ENCODE results near the gene SLC27A2.
A peak's percentile ranks its signal among the peaks of the same experiment; 100 is the strongest.

The SLC27A2 gene

GRCh38 chr15:50250760-50251394, 68.9 kb downstream of the SLC27A2 start:
- Histone ChIP-seq H3K27ac (ENCODE audit: low read depth, low read length, severe bottlenecking) (no peak overlapping the region), H3K36me3 (ENCODE audit: control insufficient read depth, insufficient read depth, low read length) (no peaks in the 10 kb centered on the region), H3K4me3 (ENCODE audit: extremely low read depth, insufficient read depth, low read length, poor library complexity, severe bottlenecking) (no peak overlapping the region), H3K9me3 (ENCODE audit: control insufficient read depth, low read length) (no peaks in the 10 kb centered on the region), H3K4me1 (ENCODE audit: control insufficient read depth, insufficient read depth, low read length, poor library complexity, severe bottlenecking) (no peaks in the 10 kb centered on the region)
- 91 to 97% methylated on average over 3 to 4 of the region's 6 CpGs for WGBS, 2 experiments (ENCODE audit: insufficient coverage in 2 of 2)

DNA sequence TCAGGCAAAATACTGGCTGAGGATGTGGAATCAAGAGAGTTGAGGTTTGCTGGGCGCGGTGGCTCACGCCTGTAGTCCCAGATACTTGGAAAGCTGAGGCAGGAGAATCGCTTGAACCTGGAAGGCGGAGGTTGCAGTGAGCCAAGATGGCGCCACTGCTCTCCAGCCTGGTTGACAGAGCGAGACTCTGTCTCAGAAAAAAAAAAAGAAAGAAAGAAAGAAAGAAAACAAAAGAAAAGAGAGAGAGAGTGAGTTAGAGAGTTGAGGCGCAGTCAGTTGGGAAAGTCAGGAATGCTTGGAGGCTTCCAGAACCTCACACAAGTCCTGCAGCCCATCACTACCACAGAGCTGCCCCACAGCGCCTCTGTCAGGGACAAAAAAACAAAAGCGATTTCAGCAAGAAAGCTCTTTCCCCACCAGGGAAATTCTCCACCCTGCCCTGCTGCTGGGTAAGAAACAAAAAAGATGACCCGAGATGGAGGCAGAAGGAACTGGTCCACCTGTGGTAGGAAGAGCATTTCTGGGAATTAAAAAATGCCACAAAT, 69.7 kb downstream of the SLC27A2 start:
- WGBS, 2 experiments (ENCODE audit: insufficient coverage in 2 of 2) = 93 to 96% methylated on average over 8 of the region's 11 CpGs
- Histone ChIP-seq H3K4me3 (ENCODE audit: extremely low read depth, insufficient read depth, low read length, poor library complexity, severe bottlenecking) (no peak overlapping the region), H3K36me3 (ENCODE audit: control insufficient read depth, insufficient read depth, low read length) (no peaks in the 10 kb centered on the region), H3K27ac (ENCODE audit: low read depth, low read length, severe bottlenecking) (no peak overlapping the region), H3K4me1 (ENCODE audit: control insufficient read depth, insufficient read depth, low read length, poor library complexity, severe bottlenecking) (no peaks in the 10 kb centered on the region), H3K9me3 (ENCODE audit: control insufficient read depth, low read length) (no peaks in the 10 kb centered on the region)

DNA sequence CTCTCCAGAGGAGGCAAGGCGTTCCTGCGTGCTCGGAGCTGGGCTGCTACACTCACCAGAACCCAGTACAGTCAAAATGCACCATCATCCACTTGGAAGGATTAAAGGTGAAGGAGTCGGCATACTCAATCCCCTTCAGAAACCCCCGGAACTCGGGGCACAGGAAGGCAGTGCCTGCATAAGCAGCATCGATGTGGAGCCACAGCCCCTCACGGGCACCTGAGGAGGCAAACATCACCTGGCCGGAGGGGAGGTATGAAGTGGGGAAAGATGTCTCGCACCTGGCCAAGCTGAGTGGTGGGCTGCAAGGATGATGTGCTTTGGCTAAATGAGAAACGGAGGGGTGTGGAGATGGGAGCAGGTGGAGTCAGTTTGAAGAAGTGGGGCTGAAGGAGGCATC, 70.6 kb downstream of the SLC27A2 start:
- Histone ChIP-seq H3K9me3 (ENCODE audit: control insufficient read depth, low read length) (no peaks in the 10 kb centered on the region), H3K27ac (ENCODE audit: low read depth, low read length, severe bottlenecking) (no peak overlapping the region), H3K4me1 (ENCODE audit: control insufficient read depth, insufficient read depth, low read length, poor library complexity, severe bottlenecking) (no peaks in the 10 kb centered on the region), H3K36me3 (ENCODE audit: control insufficient read depth, insufficient read depth, low read length) (no peaks in the 10 kb centered on the region), H3K4me3 (ENCODE audit: extremely low read depth, insufficient read depth, low read length, poor library complexity, severe bottlenecking) (no peak overlapping the region)
- 86 to 97% methylated on average over 5 to 8 of the region's 11 CpGs for WGBS, 2 experiments (ENCODE audit: insufficient coverage in 2 of 2)

DNA sequence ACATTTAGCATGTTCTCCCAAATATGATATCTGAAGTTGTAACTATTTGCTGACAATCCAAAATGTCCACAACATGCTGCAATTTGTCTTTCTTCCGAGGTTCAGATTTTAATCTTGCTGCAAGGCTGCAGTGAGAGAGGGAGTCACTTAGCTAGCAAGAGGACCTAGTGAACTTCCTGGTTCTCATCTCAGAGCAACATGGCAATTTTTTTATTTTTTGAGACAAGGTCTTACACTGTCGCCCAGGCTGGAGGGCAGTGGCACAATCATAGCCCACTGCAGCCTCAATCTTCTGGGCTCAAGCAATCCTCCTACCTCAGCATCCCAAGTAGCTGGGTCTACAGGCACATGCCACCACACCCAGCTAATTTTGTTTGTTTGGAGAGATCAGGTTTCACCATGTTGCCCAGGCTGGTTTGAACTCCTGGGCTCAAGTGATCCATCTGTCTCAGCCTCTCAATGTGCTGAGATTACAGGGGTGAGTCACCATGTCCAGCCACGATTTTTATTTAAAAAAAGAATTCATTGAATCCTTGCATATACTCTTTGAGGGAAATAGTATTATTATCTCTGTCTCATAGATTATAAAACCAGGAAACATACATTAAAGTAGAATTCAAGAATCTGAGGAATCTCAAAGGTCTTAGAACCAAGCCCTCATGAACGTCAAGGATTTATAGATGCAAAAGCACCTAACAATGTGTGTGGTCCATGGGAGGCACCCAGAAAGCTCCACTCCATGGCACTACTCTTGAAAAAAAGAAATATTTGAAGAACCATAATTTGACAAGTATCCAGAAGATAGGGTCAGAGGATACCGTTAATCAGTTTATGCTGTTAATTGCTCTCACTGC, 74.4 kb downstream of the SLC27A2 start:
- Histone ChIP-seq H3K4me1 (ENCODE audit: control insufficient read depth, insufficient read depth, low read length, poor library complexity, severe bottlenecking) (peaks cover 6% of the 10 kb centered on the region), H3K4me3 (ENCODE audit: extremely low read depth, insufficient read depth, low read length, poor library complexity, severe bottlenecking) (no peak overlapping the region), H3K9me3 (ENCODE audit: control insufficient read depth, low read length) (no peaks in the 10 kb centered on the region), H3K36me3 (ENCODE audit: control insufficient read depth, insufficient read depth, low read length) (no peaks in the 10 kb centered on the region), H3K27ac (ENCODE audit: low read depth, low read length, severe bottlenecking) (no peak overlapping the region)
- WGBS, 2 experiments (ENCODE audit: insufficient coverage in 2 of 2) = 96 to 100% methylated on average over 1 to 3 of the region's 5 CpGs

DNA sequence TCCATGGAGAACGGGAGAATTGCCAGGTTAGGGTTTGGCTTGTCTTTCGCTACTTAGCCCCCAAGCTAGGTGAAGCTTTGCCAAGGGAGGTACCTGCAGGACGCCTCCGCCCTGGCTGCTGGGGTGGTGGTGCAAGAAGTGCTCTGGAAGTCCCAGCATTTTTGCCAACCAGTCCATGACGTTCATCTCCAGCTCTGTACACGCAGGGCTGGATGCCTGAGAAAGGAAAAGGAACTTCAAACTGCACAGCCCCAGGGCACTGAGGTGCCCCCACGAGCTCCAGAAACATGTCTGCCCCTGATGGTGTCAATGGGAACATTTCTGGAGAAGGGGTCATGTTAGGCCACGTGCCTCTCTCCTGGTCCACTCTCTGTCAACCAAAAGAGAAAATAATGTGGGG, 75.3 kb downstream of the SLC27A2 start:
- H3K9me3 ChIP-seq (ENCODE audit: control insufficient read depth, low read length) = no peaks in the 10 kb centered on the region
- WGBS, 2 experiments (ENCODE audit: insufficient coverage in 2 of 2) = 93 to 94% methylated on average over 7 to 8 of the region's 8 CpGs

DNA sequence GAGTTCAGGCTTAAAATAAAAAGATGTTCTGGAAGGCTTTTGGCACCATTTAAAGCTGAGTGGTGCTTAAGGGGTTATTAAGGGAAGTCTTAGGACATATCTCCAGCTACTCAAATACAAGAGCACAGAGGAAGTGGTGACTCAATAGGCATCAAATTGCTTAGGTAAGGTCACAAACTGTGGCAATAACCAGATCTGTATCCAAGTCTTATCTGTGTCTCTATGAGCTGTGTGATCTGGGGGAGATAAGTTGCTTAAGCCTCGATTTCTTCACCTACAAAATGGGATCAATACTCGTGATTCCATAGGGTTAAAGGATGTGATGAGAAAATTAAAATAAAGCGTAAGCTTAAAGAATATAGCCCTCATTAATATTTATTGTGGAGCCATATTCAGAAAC, 75.9 kb downstream of the SLC27A2 start:
- H3K4me1 ChIP-seq (ENCODE audit: control insufficient read depth, insufficient read depth, low read length, poor library complexity, severe bottlenecking) = peaks cover 6% of the 10 kb centered on the region
- no CpG with 5 or more reads among the region's 3 CpGs for WGBS, 2 experiments (ENCODE audit: insufficient coverage in 2 of 2)
- H3K9me3 ChIP-seq (ENCODE audit: control insufficient read depth, low read length) = no peaks in the 10 kb centered on the region
- no peak overlapping the region for H3K27ac ChIP-seq (ENCODE audit: low read depth, low read length, severe bottlenecking)
- no peak overlapping the region for H3K4me3 ChIP-seq (ENCODE audit: extremely low read depth, insufficient read depth, low read length, poor library complexity, severe bottlenecking)
- H3K36me3 ChIP-seq (ENCODE audit: control insufficient read depth, insufficient read depth, low read length) = no peaks in the 10 kb centered on the region

More for the DNA sequence above, 75.3 kb downstream of the SLC27A2 start:
- H3K36me3 ChIP-seq (ENCODE audit: control insufficient read depth, insufficient read depth, low read length) = no peaks in the 10 kb centered on the region
- no peak overlapping the region for H3K4me3 ChIP-seq (ENCODE audit: extremely low read depth, insufficient read depth, low read length, poor library complexity, severe bottlenecking)
- H3K4me1 ChIP-seq (ENCODE audit: control insufficient read depth, insufficient read depth, low read length, poor library complexity, severe bottlenecking) = peaks cover 6% of the 10 kb centered on the region
- H3K27ac ChIP-seq (ENCODE audit: low read depth, low read length, severe bottlenecking) = no peak overlapping the region

- Histone ChIP-seq H3K4me3 (ENCODE audit: extremely low read depth, insufficient read depth, low read length, poor library complexity, severe bottlenecking) (no peak overlapping the region), H3K27ac (ENCODE audit: low read depth, low read length, severe bottlenecking) (no peak overlapping the region), H3K4me1 (ENCODE audit: control insufficient read depth, insufficient read depth, low read length, poor library complexity, severe bottlenecking) (peaks cover 6% of the 10 kb centered on the region), H3K36me3 (ENCODE audit: control insufficient read depth, insufficient read depth, low read length) (no peaks in the 10 kb centered on the region), H3K9me3 (ENCODE audit: control insufficient read depth, low read length) (no peaks in the 10 kb centered on the region)
- 92 to 98% methylated on average over 4 of the region's 5 CpGs for WGBS, 2 experiments (ENCODE audit: insufficient coverage in 2 of 2)
These were observed 77.3 kb downstream of the SLC27A2 start for GRCh38 chr15:50259276-50259675.

DNA sequence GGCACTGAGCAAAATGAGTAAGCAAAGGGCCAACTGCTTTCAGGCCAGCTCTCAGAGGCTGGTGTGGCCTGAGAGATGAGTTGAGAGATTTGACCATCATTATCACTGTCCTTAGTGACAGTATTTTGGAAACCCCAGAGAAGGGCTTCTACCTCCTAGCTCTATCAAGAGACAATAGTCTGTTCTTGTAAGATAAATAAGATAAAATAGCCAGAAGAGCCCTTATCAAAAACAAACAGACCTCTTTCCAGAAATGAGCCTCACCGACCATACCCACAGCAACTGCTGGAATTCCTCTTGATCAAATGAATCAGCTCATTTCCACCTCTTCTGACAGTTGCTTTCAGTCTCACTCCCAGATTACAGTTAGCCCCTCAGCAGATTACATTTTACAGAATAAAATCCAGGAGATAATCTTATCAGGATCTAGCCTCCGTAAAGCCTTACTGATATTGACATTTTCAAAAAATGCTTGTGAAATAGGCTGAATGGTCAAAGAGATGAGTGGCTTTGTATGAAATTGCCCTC, 79.0 kb downstream of the SLC27A2 start:
- Histone ChIP-seq H3K9me3 (ENCODE audit: control insufficient read depth, low read length) (no peaks in the 10 kb centered on the region), H3K36me3 (ENCODE audit: control insufficient read depth, insufficient read depth, low read length) (no peaks in the 10 kb centered on the region), H3K4me3 (ENCODE audit: extremely low read depth, insufficient read depth, low read length, poor library complexity, severe bottlenecking) (no peak overlapping the region), H3K27ac (ENCODE audit: low read depth, low read length, severe bottlenecking) (peak overlapping the region; percentile 57), H3K4me1 (ENCODE audit: control insufficient read depth, insufficient read depth, low read length, poor library complexity, severe bottlenecking) (peaks cover 6% of the 10 kb centered on the region)
- WGBS, 2 experiments (ENCODE audit: insufficient coverage in 2 of 2) = 57 to 100% methylated on average over 1 of the region's 2 CpGs

- Histone ChIP-seq H3K4me3 (ENCODE audit: extremely low read depth, insufficient read depth, low read length, poor library complexity, severe bottlenecking) (no peak overlapping the region), H3K4me1 (ENCODE audit: control insufficient read depth, insufficient read depth, low read length, poor library complexity, severe bottlenecking) (peaks cover 6% of the 10 kb centered on the region), H3K9me3 (ENCODE audit: control insufficient read depth, low read length) (no peaks in the 10 kb centered on the region), H3K36me3 (ENCODE audit: control insufficient read depth, insufficient read depth, low read length) (no peaks in the 10 kb centered on the region), H3K27ac (ENCODE audit: low read depth, low read length, severe bottlenecking) (no peak overlapping the region)
- 95 to 100% methylated on average over 2 to 3 of the region's 3 CpGs for WGBS, 2 experiments (ENCODE audit: insufficient coverage in 2 of 2)
These were observed 80.0 kb downstream of the SLC27A2 start for GRCh38 chr15:50261981-50262380.

DNA sequence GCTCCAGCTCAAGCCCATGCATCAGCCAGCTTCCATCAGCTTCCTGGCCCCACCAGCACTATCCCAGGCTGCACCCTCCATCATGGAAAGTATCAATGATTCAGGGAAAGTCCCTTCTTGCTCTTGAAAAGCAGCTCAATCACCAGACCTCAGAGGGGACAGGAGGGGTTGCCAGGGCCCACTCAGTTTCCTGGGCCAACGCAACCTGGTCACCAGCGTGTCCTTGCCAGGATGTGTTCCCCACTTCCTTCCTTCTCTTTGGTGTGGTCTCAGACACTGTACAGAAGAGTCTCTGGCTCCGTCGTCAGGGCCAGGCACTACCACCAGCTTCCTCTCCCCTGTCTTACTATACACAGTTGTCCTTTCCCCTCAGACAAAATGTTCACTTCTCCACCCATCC, 80.5 kb downstream of the SLC27A2 start:
- no peaks in the 10 kb centered on the region for H3K36me3 ChIP-seq (ENCODE audit: control insufficient read depth, insufficient read depth, low read length)
- peaks cover 6% of the 10 kb centered on the region for H3K4me1 ChIP-seq (ENCODE audit: control insufficient read depth, insufficient read depth, low read length, poor library complexity, severe bottlenecking)
- no peaks in the 10 kb centered on the region for H3K9me3 ChIP-seq (ENCODE audit: control insufficient read depth, low read length)
- 91 to 96% methylated on average over 4 of the region's 4 CpGs for WGBS, 2 experiments (ENCODE audit: insufficient coverage in 2 of 2)
- H3K4me3 ChIP-seq (ENCODE audit: extremely low read depth, insufficient read depth, low read length, poor library complexity, severe bottlenecking) = no peak overlapping the region
- no peak overlapping the region for H3K27ac ChIP-seq (ENCODE audit: low read depth, low read length, severe bottlenecking)

Measured in mesodermal cell (in vitro differentiated cells).